ENCODE measurements around the gene ZFP28. TPM values are rescaled to one million over a fixed set of nuclear protein-coding genes. Genes with fewer than 3 reads are reported as not detected.

The ZFP28 gene
- polyA plus RNA-seq, 1 donor from 2014 or later, result 45.1 TPM

DNA sequence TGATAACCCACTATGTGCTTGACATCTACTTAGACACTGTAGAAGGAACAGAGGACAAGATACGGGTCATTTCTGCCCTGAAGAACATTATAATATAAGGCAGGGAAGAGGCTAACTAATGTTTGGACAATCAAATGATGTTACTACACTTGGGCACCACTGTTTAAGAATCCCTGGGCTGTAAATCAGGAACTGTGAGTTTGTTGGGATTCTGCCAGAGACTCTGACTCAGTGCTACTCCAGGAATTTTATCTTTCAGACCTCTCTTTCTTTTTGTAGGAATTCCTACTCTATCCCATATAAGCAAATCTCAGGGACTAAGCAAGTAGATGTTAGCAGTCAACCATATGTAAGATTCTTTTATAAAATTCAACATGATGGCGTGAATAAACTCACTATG lies 34.2 kb upstream of the ZFP28 start:
- H3K9ac ChIP-seq (ENCODE audit: low read length), result no peak overlapping the region
- no peaks in the 10 kb centered on the region for H3K9me2 ChIP-seq (ENCODE audit: insufficient read depth, low read length)
- peaks cover 5% of the 10 kb centered on the region for H3K9me3 ChIP-seq (ENCODE audit: low read length)
- no peak overlapping the region for H3K4me3 ChIP-seq (ENCODE audit: low read length)
- H3K27ac ChIP-seq (ENCODE audit: low read length), result no peak overlapping the region
- H3K79me2 ChIP-seq (replicated peaks; ENCODE audit: insufficient read depth, low read length), result peaks cover 7% of the 10 kb centered on the region
- H3F3A ChIP-seq (ENCODE audit: insufficient read depth, low read length, poor library complexity, severe bottlenecking), result no peaks in the 10 kb centered on the region
- no peak overlapping the region for H2AFZ ChIP-seq (ENCODE audit: low read depth, low read length)
- H4K20me1 ChIP-seq (ENCODE audit: insufficient read depth), result no peaks in the 10 kb centered on the region
- no peak for TF ChIP-seq TAF1 (IDR thresholded peaks at IDR 0.05; ENCODE audit: low read depth)
- no peak for TF ChIP-seq CTCF (IDR thresholded peaks at IDR 0.05; ENCODE audit: poor library complexity, severe bottlenecking)
- no peak for TF ChIP-seq RAD21 (conservative IDR thresholded peaks at IDR 0.05)
- no peak for TF ChIP-seq REST (IDR thresholded peaks at IDR 0.05; ENCODE audit: borderline replicate concordance)
- no peak for TF ChIP-seq MXI1 (conservative IDR thresholded peaks at IDR 0.05; ENCODE audit: poor library complexity, severe bottlenecking)
- TF ChIP-seq SMC3 (conservative IDR thresholded peaks at IDR 0.05; ENCODE audit: poor library complexity), result no peak
- no peak overlapping the region for H3K4me2 ChIP-seq (ENCODE audit: low read length)
- H3K27me3 ChIP-seq (ENCODE audit: insufficient read depth, low read depth, low read length), result no peaks in the 10 kb centered on the region
- no peaks in the 10 kb centered on the region for H3K36me3 ChIP-seq (ENCODE audit: insufficient read depth, low read length)

- no peaks in the 10 kb centered on the region for H3K9me2 ChIP-seq (ENCODE audit: insufficient read depth, low read length)
- peak within 1 kb of the TSS; percentile 79 for H3K4me3 ChIP-seq (ENCODE audit: low read length)
- H4K20me1 ChIP-seq (ENCODE audit: insufficient read depth), result no peaks in the 10 kb centered on the region
- peaks cover 8% of the 10 kb centered on the region for H3K9me3 ChIP-seq (ENCODE audit: low read length)
- H3K9ac ChIP-seq (ENCODE audit: low read length), result peak within 1 kb of the TSS; percentile 92
- TF ChIP-seq SMC3 (conservative IDR thresholded peaks at IDR 0.05; ENCODE audit: poor library complexity), result peak; percentile 54
- TF ChIP-seq REST (IDR thresholded peaks at IDR 0.05; ENCODE audit: borderline replicate concordance), result peak; percentile 19
- TF ChIP-seq CTCF (IDR thresholded peaks at IDR 0.05; ENCODE audit: poor library complexity, severe bottlenecking), result no peak
- TF ChIP-seq RAD21 (conservative IDR thresholded peaks at IDR 0.05), result no peak
- peak; percentile 21 for TF ChIP-seq EP300 (conservative IDR thresholded peaks at IDR 0.05; ENCODE audit: poor library complexity, severe bottlenecking)
- TF ChIP-seq TAF1 (IDR thresholded peaks at IDR 0.05; ENCODE audit: low read depth), result peak; percentile 17
- TF ChIP-seq EZH2 (IDR thresholded peaks at IDR 0.05; ENCODE audit: borderline replicate concordance, insufficient read depth, low read length, poor library complexity, severe bottlenecking), result no peak
- TF ChIP-seq MXI1 (conservative IDR thresholded peaks at IDR 0.05; ENCODE audit: poor library complexity, severe bottlenecking), result peak; percentile 92
- peak; percentile 69 for TF ChIP-seq POLR2AphosphoS5 (IDR thresholded peaks at IDR 0.05)
- H3K27me3 ChIP-seq (ENCODE audit: insufficient read depth, low read depth, low read length), result no peaks in the 10 kb centered on the region
- peaks cover under 1% of the 10 kb centered on the region for H3K36me3 ChIP-seq (ENCODE audit: insufficient read depth, low read length)
- peak within 1 kb of the TSS; percentile 97 for H2AFZ ChIP-seq (ENCODE audit: low read depth, low read length)
- peak within 1 kb of the TSS; percentile 93 for H3K27ac ChIP-seq (ENCODE audit: low read length)
- peak within 1 kb of the TSS; percentile 75 for H3K4me2 ChIP-seq (ENCODE audit: low read length)
- no peaks in the 10 kb centered on the region for H3F3A ChIP-seq (ENCODE audit: insufficient read depth, low read length, poor library complexity, severe bottlenecking)
- peaks cover 7% of the 10 kb centered on the region for H3K79me2 ChIP-seq (replicated peaks; ENCODE audit: insufficient read depth, low read length)
Observed at GRCh38 chr19:56507446-56508289, 31.1 kb upstream of the ZFP28 start, which contains the start of gene ZNF471. Gene ZNF471 (plus strand): TSS chr19:56507855. CDS start chr19:56511572, 3,717 bp downstream.

Data from neural cell (in vitro differentiated cells).